Measurements from ENCODE around the gene EXOC7. TPM values are rescaled to one million over a fixed set of nuclear protein-coding genes. Genes with fewer than 3 reads are reported as not detected.

Gene EXOC7
- total RNA-seq, 1 donor from 2014 or later: 145 TPM

DNA sequence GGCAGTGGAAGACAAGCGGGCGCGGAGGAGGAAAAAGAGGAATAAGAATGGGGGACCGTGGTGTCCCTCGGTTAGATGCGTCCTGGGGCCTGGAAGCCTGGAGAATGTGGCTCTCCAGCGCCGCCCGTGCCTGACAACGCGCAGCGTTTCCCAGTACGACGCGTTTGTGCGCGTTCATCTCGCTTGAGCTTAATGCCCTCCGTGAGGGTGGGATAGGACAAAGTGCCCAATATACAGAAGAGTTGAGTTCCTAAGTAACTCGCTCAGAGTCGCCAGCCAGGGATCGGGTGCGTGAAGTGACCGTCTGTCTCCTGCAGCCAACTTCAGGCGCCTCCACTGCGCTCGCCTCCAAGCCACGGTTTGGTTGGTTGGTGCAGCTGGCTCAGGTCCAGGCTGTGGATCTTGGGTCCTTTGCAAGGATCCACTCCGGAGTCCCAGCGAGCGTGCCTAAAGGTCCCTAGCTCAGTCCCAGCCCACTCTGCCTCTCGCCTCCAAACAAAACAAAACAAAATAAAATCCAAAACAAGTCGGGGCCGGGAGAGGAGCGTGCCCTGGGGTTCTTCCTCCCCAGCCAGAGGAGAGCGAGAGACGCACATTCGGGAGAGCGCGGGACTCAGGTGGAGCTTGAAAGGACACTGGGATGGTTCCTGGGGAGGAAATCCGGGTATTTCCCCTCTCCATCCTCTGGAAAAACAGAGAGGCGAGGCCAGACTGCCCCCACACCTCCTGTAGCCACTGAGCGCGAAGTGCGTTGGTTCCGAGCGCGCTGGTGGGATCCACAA, 28.0 kb downstream of the EXOC7 start:
- H3K4me3 ChIP-seq (ENCODE audit: insufficient read depth, low read depth, low read length): no peak overlapping the region
- no peak overlapping the region for H2AFZ ChIP-seq (ENCODE audit: low read depth, low read length)
- TF ChIP-seq, protein P1, sequence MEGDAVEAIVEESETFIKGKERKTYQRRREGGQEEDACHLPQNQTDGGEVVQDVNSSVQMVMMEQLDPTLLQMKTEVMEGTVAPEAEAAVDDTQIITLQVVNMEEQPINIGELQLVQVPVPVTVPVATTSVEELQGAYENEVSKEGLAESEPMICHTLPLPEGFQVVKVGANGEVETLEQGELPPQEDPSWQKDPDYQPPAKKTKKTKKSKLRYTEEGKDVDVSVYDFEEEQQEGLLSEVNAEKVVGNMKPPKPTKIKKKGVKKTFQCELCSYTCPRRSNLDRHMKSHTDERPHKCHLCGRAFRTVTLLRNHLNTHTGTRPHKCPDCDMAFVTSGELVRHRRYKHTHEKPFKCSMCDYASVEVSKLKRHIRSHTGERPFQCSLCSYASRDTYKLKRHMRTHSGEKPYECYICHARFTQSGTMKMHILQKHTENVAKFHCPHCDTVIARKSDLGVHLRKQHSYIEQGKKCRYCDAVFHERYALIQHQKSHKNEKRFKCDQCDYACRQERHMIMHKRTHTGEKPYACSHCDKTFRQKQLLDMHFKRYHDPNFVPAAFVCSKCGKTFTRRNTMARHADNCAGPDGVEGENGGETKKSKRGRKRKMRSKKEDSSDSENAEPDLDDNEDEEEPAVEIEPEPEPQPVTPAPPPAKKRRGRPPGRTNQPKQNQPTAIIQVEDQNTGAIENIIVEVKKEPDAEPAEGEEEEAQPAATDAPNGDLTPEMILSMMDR (IDR thresholded peaks at IDR 0.05; ENCODE audit: insufficient read depth, low read depth, low read length): no peak
- no peak for TF ChIP-seq EZH2 (IDR thresholded peaks at IDR 0.05; ENCODE audit: insufficient read depth, low read length)
- H3K36me3 ChIP-seq (ENCODE audit: insufficient read depth, low read length): no peaks in the 10 kb centered on the region
- peaks cover 5% of the 10 kb centered on the region for H3K4me1 Mint-ChIP-seq (ENCODE audit: low read depth, unreplicated experiment)
- peaks cover 52% of the 10 kb centered on the region for H3K27me3 Mint-ChIP-seq (ENCODE audit: low read depth, unreplicated experiment)
- H3K27me3 ChIP-seq (ENCODE audit: insufficient read depth, low read length): peaks cover 68% of the 10 kb centered on the region
- H3K79me2 ChIP-seq (ENCODE audit: insufficient read depth, low read length): peaks cover 21% of the 10 kb centered on the region
- FAIRE-seq: no peak
- peaks cover 35% of the 10 kb centered on the region for H4K20me1 ChIP-seq (ENCODE audit: insufficient read depth, low read length)
- no peak overlapping the region for H3K9ac ChIP-seq (ENCODE audit: low read length)
- peak overlapping the region; percentile 54 for H3K4me3 Mint-ChIP-seq (ENCODE audit: unreplicated experiment)
- H3K9me3 ChIP-seq (ENCODE audit: insufficient read depth, low read depth, low read length): no peaks in the 10 kb centered on the region
- H3K36me3 Mint-ChIP-seq (ENCODE audit: low read depth, unreplicated experiment): peaks cover 4% of the 10 kb centered on the region
- no peak overlapping the region for H3K27ac ChIP-seq (ENCODE audit: low read depth, low read length)
- H3K9me3 Mint-ChIP-seq (ENCODE audit: unreplicated experiment): no peaks in the 10 kb centered on the region
- peak overlapping the region; percentile 37 for H3K4me2 ChIP-seq (ENCODE audit: low read length)
- peak overlapping the region; percentile 53 for H3K27ac Mint-ChIP-seq (ENCODE audit: unreplicated experiment)
- DNase-seq (ENCODE audit: low read depth): no peak
- peaks cover 22% of the 10 kb centered on the region for H3K4me1 ChIP-seq (ENCODE audit: insufficient read depth, low read length)

DNA sequence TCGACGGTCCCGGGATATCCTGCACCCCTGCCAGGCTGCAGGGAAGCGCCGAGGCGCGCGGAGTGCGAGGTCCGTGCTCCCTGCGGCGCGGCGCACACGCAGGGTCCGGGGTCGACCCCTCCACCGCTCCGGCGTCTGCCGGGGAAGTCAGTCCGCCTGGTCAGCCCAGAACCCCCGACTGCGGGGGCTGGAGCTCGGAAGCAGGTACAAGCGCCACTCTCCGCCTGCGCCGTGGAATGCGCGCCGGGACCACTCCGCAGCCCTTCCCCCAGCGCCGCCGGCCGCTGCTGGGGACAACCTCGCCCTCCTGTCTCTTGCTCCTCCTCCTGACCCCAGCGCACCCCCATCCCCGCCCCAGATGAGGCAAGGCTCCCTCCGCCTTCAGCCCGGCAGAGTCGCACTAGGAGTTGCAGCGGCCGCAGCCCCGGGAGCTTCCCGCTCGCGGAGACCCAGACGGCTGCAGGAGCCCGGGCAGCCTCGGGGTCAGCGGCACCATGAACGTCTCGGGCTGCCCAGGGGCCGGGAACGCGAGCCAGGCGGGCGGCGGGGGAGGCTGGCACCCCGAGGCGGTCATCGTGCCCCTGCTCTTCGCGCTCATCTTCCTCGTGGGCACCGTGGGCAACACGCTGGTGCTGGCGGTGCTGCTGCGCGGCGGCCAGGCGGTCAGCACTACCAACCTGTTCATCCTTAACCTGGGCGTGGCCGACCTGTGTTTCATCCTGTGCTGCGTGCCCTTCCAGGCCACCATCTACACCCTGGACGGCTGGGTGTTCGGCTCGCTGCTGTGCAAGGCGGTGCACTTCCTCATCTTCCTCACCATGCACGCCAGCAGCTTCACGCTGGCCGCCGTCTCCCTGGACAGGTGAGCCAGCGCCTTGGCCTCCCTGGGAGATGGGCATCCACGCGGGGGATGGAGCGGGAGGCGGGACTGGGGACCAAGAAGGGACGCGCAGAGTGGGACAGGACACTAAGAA, 28.9 kb downstream of the EXOC7 start, which contains the start of gene GALR2:
Gene GALR2 (plus strand): TSS at position 392 of the 974 bp plus-strand sequence. CDS start 103 bp downstream, at position 495.
- Mint-ChIP-seq H3K27me3 (ENCODE audit: low read depth, unreplicated experiment) (peaks cover 50% of the 10 kb centered on the region), H3K9me3 (ENCODE audit: unreplicated experiment) (no peaks in the 10 kb centered on the region), H3K4me3 (ENCODE audit: unreplicated experiment) (peak within 1 kb of the TSS; percentile 54), H3K4me1 (ENCODE audit: low read depth, unreplicated experiment) (peaks cover 4% of the 10 kb centered on the region), H3K36me3 (ENCODE audit: low read depth, unreplicated experiment) (peaks cover 6% of the 10 kb centered on the region), H3K27ac (ENCODE audit: unreplicated experiment) (peak within 1 kb of the TSS; percentile 53)
- H4K20me1 ChIP-seq (ENCODE audit: insufficient read depth, low read length): peaks cover 35% of the 10 kb centered on the region
- H2AFZ ChIP-seq (ENCODE audit: low read depth, low read length): no peak within 1 kb of the TSS
- H3K79me2 ChIP-seq (ENCODE audit: insufficient read depth, low read length): peaks cover 30% of the 10 kb centered on the region
- peak within 1 kb of the TSS; percentile 37 for H3K4me2 ChIP-seq (ENCODE audit: low read length)
- peaks cover 61% of the 10 kb centered on the region for H3K27me3 ChIP-seq (ENCODE audit: insufficient read depth, low read length)
- no peaks in the 10 kb centered on the region for H3K9me3 ChIP-seq (ENCODE audit: insufficient read depth, low read depth, low read length)
- no peak within 1 kb of the TSS for H3K4me3 ChIP-seq (ENCODE audit: insufficient read depth, low read depth, low read length)
- H3K36me3 ChIP-seq (ENCODE audit: insufficient read depth, low read length): no peaks in the 10 kb centered on the region
- no peak within 1 kb of the TSS for H3K27ac ChIP-seq (ENCODE audit: low read depth, low read length)
- H3K9ac ChIP-seq (ENCODE audit: low read length): no peak within 1 kb of the TSS
- TF ChIP-seq, protein P1 (IDR thresholded peaks at IDR 0.05; ENCODE audit: insufficient read depth, low read depth, low read length): no peak
- TF ChIP-seq EZH2 (IDR thresholded peaks at IDR 0.05; ENCODE audit: insufficient read depth, low read length): peak; percentile 91
- DNase-seq (ENCODE audit: low read depth) (no peak), FAIRE-seq (no peak)
- peaks cover 22% of the 10 kb centered on the region for H3K4me1 ChIP-seq (ENCODE audit: insufficient read depth, low read length)
